ENCODE results near the gene IL11.

The IL11 gene

DNA sequence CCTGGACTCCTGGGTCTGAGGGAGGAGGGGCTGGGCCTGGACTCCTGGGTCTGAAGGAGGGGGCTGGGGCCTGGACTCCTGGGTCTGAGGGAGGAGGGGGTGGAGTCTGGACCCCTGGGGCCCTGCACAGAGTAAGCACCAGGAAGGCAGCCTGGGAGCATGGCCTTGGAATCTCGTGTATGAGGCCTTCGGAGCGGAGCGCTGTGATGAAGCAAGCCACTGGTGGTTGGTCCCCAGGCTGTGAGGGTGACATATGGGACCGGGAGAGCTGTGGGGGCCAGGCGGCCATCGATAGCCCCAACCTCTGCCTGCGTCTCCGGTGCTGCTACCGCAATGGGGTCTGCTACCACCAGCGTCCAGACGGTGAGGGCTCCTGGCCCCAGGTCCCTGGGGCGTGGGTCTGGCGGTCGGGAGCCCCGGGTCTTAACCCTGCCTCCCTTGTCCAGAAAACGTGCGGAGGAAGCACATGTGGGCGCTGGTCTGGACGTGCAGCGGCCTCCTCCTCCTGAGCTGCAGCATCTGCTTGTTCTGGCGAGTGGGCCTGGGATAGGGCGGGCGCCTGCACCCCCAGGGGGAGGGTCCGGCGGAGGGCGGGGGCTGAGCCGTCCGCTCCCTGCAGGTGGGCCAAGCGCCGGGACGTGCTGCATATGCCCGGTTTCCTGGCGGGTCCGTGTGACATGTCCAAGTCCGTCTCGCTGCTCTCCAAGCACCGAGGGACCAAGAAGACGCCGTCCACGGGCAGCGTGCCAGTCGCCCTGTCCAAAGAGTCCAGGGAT lies 7.3 kb upstream of the IL11 start:
- no peak for DNase-seq (ENCODE audit: low read depth)
- H3K4me3 ChIP-seq (ENCODE audit: low read depth, low read length) = no peak overlapping the region
- TF ChIP-seq, protein P1, sequence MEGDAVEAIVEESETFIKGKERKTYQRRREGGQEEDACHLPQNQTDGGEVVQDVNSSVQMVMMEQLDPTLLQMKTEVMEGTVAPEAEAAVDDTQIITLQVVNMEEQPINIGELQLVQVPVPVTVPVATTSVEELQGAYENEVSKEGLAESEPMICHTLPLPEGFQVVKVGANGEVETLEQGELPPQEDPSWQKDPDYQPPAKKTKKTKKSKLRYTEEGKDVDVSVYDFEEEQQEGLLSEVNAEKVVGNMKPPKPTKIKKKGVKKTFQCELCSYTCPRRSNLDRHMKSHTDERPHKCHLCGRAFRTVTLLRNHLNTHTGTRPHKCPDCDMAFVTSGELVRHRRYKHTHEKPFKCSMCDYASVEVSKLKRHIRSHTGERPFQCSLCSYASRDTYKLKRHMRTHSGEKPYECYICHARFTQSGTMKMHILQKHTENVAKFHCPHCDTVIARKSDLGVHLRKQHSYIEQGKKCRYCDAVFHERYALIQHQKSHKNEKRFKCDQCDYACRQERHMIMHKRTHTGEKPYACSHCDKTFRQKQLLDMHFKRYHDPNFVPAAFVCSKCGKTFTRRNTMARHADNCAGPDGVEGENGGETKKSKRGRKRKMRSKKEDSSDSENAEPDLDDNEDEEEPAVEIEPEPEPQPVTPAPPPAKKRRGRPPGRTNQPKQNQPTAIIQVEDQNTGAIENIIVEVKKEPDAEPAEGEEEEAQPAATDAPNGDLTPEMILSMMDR (IDR thresholded peaks at IDR 0.05; ENCODE audit: insufficient read depth, low read depth, low read length, missing control alignments) = no peak

DNA sequence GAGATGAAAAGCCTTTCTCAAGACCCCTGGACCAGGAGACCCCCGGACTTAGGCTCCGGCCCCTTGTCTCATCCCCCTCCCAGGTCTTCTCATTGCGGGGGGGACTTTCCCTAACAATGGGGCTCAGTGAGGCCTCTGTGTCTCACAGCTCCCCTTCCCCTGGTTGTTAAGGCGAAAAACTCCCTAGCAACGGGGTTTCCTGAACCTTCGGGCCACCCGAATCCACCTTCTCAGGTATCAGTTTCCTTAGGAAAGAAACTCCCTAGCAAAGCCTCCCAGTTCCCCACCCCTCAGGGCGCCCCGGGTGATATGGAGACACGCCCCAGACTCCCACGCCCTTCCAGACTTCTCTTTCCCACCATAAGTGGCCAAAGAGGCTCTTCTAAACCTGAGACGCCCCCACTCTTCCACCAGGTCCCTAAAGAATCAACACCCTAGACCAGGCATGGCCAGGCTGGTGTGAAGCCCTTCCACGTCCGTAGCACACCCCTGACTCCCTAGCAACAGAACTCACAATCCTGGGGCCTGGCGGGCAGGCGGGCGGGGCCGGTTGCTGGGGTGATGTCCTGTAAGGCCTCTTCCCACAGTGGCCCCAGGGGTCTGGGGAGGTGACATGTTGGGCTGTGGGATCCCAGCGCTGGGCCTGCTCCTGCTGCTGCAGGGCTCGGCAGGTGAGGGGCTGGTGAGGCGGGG lies 6.1 kb upstream of the IL11 start, which contains the start of gene TMEM190:
Gene TMEM190, plus strand, starts transcription at position 586 of the 693 bp plus-strand sequence. Its CDS starts 28 bp downstream, at position 614.
- no peak for DNase-seq (ENCODE audit: low read depth)
- no peak within 1 kb of the TSS for H3K4me3 ChIP-seq (ENCODE audit: low read depth, low read length)

DNA sequence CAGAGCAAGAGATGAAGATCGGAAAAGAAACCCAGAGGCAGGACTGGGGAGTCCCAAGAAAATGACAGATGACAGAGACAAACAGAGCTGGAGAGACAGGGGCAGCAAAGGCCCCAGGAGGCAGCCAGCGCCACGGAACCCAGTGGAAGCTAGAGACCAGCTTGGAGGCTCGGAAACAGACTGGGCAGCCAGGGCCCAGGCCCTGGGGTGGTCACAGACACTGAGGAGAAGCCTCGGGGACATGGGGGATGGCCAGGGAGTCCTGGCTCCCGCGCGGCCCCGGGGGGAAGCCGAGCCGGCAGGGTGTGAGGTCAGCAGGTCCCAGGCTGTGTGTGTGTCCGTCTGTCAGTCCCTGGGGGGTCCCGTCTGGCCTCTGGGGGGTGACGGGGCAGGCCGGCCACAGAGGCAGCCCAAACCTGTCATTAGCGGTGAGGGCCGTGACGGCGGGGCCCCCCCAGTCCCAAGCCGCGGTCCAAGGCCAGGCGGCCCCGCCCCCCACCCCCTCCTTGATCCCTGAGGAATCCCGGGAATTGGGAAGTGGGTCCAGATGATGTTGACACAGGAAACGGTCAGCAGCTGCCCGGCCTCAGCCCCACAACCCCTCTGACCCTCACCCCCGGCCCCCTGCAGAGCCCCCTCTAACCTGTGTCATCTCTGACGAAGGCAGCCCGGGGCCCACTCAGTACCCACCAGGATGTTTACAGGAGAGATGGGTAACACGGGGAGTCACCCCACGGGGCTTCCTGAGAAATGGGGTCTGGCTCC lies 3.9 kb upstream of the IL11 start:
- no peak for DNase-seq (ENCODE audit: low read depth)
- H3K4me3 ChIP-seq (ENCODE audit: low read depth, low read length) = no peak overlapping the region
- TF ChIP-seq, protein P1 (IDR thresholded peaks at IDR 0.05; ENCODE audit: insufficient read depth, low read depth, low read length, missing control alignments) = no peak

More for the DNA sequence above, 6.1 kb upstream of the IL11 start, which contains the start of gene TMEM190:
- TF ChIP-seq, protein P1 (IDR thresholded peaks at IDR 0.05; ENCODE audit: insufficient read depth, low read depth, low read length, missing control alignments) = no peak

DNA sequence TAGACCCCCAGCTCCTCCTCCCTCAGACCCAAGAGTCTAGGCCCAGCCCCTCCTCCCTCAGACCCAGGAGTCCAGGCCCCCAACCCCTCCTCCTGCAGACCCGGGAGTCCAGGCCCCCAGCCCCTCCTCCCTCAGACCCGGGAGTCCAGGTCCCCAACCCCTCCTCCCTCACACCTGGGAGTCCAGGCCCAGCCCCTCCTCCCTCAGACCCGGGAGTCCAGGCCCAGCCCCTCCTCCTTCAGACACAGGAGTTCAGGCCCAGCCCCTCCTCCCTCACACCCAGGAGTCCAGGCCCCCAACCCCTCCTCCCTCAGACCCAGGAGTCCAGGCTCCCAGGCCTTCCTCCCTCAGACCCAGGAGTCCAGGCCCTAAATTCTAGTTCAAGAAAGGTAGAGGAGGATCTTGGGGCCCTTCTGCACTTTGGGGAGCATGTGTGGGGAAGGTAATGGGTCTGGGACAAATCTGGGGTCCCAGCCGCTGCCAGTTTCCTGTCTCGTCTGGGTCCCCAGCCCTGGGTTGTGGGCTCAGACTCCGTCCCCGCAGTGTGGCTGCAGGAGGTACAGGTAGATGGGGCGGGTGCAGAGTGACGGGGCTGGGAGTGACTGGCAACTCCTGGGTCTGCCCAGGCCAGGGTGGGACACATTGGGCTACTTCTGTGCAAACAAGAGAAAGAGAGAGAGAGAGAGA lies 3.2 kb upstream of the IL11 start:
- DNase-seq (ENCODE audit: low read depth) = no peak
- TF ChIP-seq, protein P1 (IDR thresholded peaks at IDR 0.05; ENCODE audit: insufficient read depth, low read depth, low read length, missing control alignments) = no peak
- H3K4me3 ChIP-seq (ENCODE audit: low read depth, low read length) = no peak overlapping the region

DNA sequence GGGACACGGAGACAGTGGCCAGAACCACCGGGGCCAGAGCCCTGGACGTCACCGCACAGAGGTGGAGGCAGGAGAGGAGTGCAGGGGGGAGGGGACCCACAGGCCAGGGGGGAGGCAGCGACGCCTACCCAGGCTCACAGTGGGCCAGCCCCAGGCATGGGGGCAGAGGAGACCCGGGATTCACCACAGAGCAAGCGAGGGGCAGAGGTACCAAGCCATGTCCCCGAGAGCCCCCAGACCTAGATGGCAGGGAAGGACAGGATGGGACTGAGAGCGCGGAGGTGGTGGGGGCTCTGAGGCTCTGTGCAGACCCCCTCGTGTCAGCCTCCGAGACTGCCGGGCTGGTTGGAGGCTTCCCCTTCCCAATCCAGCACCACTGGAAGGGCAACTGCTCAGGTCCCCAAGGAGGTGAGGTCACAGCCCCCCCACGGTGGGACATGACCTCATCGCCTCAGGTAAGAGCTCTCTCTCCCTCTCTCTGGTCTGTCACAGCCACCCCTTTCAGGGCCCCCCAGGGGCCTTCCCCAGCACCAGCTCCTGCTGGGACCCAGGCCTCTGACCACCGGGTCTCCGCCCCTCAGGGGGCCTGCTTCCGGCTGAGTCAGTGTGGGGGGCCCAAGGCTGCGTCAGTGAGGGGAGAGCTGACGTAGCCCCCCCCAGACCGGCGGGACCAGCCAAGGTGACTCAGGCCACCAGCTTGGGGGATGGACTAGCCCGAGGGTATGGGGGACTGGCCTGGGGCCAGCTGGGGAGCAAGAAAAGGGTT lies 2.2 kb upstream of the IL11 start:
- H3K4me3 ChIP-seq (ENCODE audit: low read depth, low read length) = no peak overlapping the region
- TF ChIP-seq, protein P1 (IDR thresholded peaks at IDR 0.05; ENCODE audit: insufficient read depth, low read depth, low read length, missing control alignments) = no peak
- no peak for DNase-seq (ENCODE audit: low read depth)

Data from GM12865 (cell line).